Retinal pigment epithelial cell (primary cell): ENCODE results near the gene CASTOR2.
"Not testable (repeated sequence)": the region's sequence is repeated elsewhere in the genome, so short reads cannot be mapped to it uniquely, and the experiment has no call there.

ENCODE experiments used
- DNase-seq: peaks from one replicate; pipeline ENCODE4 v3.0.0-alpha.2; 2010; ENCODE audit warnings: low read depth
- H3K4me3 ChIP-seq: 2 replicates; pipeline ENCODE4 v1.5.1; 2011; ENCODE audit warnings: mild to moderate bottlenecking, low read length, control low read depth, moderate library complexity
- TF ChIP-seq, protein P1 (sequence below): conservative IDR thresholded peaks from 2 replicates; pipeline ENCODE4 v1.5.1; 2011; ENCODE audit warnings: low read depth, low read length, control low read depth, inconsistent platforms

Gene CASTOR2

GRCh38 chr7:75066521-75066920 is 102.0 kb downstream of the CASTOR2 start:
- H3K4me3 ChIP-seq: no peak overlapping the region
- TF ChIP-seq, protein P1, sequence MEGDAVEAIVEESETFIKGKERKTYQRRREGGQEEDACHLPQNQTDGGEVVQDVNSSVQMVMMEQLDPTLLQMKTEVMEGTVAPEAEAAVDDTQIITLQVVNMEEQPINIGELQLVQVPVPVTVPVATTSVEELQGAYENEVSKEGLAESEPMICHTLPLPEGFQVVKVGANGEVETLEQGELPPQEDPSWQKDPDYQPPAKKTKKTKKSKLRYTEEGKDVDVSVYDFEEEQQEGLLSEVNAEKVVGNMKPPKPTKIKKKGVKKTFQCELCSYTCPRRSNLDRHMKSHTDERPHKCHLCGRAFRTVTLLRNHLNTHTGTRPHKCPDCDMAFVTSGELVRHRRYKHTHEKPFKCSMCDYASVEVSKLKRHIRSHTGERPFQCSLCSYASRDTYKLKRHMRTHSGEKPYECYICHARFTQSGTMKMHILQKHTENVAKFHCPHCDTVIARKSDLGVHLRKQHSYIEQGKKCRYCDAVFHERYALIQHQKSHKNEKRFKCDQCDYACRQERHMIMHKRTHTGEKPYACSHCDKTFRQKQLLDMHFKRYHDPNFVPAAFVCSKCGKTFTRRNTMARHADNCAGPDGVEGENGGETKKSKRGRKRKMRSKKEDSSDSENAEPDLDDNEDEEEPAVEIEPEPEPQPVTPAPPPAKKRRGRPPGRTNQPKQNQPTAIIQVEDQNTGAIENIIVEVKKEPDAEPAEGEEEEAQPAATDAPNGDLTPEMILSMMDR: no peak
- no peak for DNase-seq

GRCh38 chr7:75072981-75073283 is 108.4 kb downstream of the CASTOR2 start:
- DNase-seq: no peak
- peak overlapping the region; percentile 61 for H3K4me3 ChIP-seq
- TF ChIP-seq, protein P1: no peak

DNA sequence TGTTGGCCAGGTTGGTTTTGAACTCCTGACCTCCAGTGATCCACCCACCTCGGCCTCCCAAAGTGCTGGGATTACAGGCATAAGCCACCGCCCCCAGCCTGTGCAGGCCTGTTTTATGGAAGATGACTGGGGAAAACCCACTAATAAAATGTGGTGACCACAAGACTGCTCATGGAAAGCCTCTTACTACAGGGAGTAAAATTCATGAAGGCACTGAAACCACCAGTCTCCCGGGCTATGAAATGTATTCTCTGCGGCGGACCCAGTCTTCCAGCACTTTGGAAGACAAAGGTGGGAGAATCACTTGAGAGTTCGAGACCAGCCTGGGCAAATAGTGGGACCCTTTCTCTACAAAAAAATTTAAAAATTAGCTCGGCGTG is 109.7 kb downstream of the CASTOR2 start:
- H3K4me3 ChIP-seq: peak overlapping the region; percentile 61
- not testable (repeated sequence) for DNase-seq
